Upper lobe of left lung (tissue), 6 donors: Measurements from ENCODE around the gene CDK4. TPM values are rescaled to one million over a fixed set of nuclear protein-coding genes. Genes with fewer than 3 reads are reported as not detected.

Experiments
- ATAC-seq, 2 donors: fragments of 200-7000 bp; cut with Tn5 transposase; one replicate each; pipeline ENCODE4 v1.9.1; 2022; ENCODE audit warnings: mild to moderate bottlenecking in 2 of 2, moderate library complexity in 2 of 2; ENCODE audit not compliant: low FRiP score in 2 of 2
- DNase-seq, 2 donors: peaks; one replicate each; pipeline ENCODE4 v3.0.0-alpha.2; 2019 to 2020
- H3K27ac ChIP-seq, 4 donors: fragments of 200-600 bp; sonication (generic); one replicate each; pipeline ENCODE4 v1.5.1; 2016 to 2019
- H3K27me3 ChIP-seq, 4 donors: fragments of 200-600 bp; sonication (generic); one replicate each; pipeline ENCODE4 v1.5.1; 2017 to 2019
- H3K36me3 ChIP-seq, 4 donors: fragments of 200-600 bp; sonication (generic); one replicate each; pipeline ENCODE4 v1.5.1; 2016 to 2019
- H3K4me1 ChIP-seq, 4 donors: fragments of 200-600 bp; sonication (generic); one replicate each; pipeline ENCODE4 v1.5.1; 2018 to 2019
- H3K4me3 ChIP-seq, 4 donors: fragments of 200-600 bp; sonication (generic); one replicate each; pipeline ENCODE4 v1.5.1; 2017 to 2019; ENCODE audit warnings: mild to moderate bottlenecking in 2 of 4, moderate library complexity in 1 of 4
- H3K9me3 ChIP-seq, 4 donors: fragments of 200-600 bp; sonication (generic); one replicate each; pipeline ENCODE4 v1.5.1; 2018 to 2019
- CTCF ChIP-seq, 6 experiments: fragments of 450-650 bp in 4 of 6; fragments of 200-600 bp in 2 of 6; sonication (generic) in 2 of 6; IDR thresholded peaks; one replicate each; pipeline ENCODE4 v1.5.1; 2016 to 2019; ENCODE audit warnings: antibody characterized with exemption in 6 of 6
- EP300 ChIP-seq, 4 donors: sonication (generic); formaldehyde crosslinking; IDR thresholded peaks; one replicate each; pipeline ENCODE4 v1.5.1; 2017; ENCODE audit warnings: antibody characterized with exemption in 4 of 4, control low read depth in 2 of 4
- POLR2A ChIP-seq, 4 donors: fragments of 450-650 bp; IDR thresholded peaks; one replicate each; pipeline ENCODE4 v1.5.1; 2016 to 2017; ENCODE audit warnings: antibody characterized with exemption in 4 of 4, mild to moderate bottlenecking in 2 of 4
- POLR2AphosphoS5 ChIP-seq, 2 donors: sonication (generic); formaldehyde crosslinking; IDR thresholded peaks; one replicate each; pipeline ENCODE4 v1.5.1; 2017; ENCODE audit warnings: antibody characterized with exemption in 2 of 2
- WGBS, 2 donors: methylation state at CpG; one replicate each; pipeline ENCODE4 v1.1.5; 2017 to 2018; 5-methylcytosine and 5-hydroxymethylcytosine counted together
- total RNA-seq, 6 donors: library from RNA; depleted of rRNA in 4 of 6; stranded (reverse); fragments of >200 nt in 4 of 6; gene quantifications; one replicate each; pipeline versions ENCODE4 v1.1.0 to v1.2.1, GENCODE V29; 2016 to 2021
- donor health status: DM: no; HTN: no; CAD: no; lungs with moderate emphysema.
- donor health status: DM: no; HTN: yes; CAD: no; lungs with severe emphysema.

The CDK4 gene
- total RNA-seq, 6 donors from 2014 or later: 38.5 to 109 (median 62.5) TPM

GRCh38 chr12:57726884-57727757 is 25.0 kb downstream of the CDK4 start:
- no peaks in the 10 kb centered on the region for H3K9me3 ChIP-seq
- H3K27ac ChIP-seq: peak overlapping the region; percentile 60 to 80 (median 68)
- 66 to 70% methylated on average over 37 to 66 of the region's 76 CpGs for WGBS, 2 donors
- H3K4me3 ChIP-seq: peak overlapping the region; percentile 62 to 89 (median 70)
- H3K36me3 ChIP-seq: peaks cover 0 to 18% (median 8%) of the 10 kb centered on the region in 4 donors
- H3K4me1 ChIP-seq: peaks cover 7 to 24% (median 15%) of the 10 kb centered on the region in 4 donors
- DNase-seq (peak in 1 of 2 donors; percentile 88), ATAC-seq (peak; percentile 1 to 35)
- TF ChIP-seq CTCF (IDR thresholded peaks at IDR 0.05) (peak in 5 of 6 experiments; percentile 14 to 60 (median 35)), POLR2A (IDR thresholded peaks at IDR 0.05) (no peak), EP300 (IDR thresholded peaks at IDR 0.05) (no peak), POLR2AphosphoS5 (IDR thresholded peaks at IDR 0.05) (no peak)
- no peaks in the 10 kb centered on the region for H3K27me3 ChIP-seq

GRCh38 chr12:57726151-57726883 is 25.8 kb downstream of the CDK4 start:
- peaks cover 7 to 24% (median 15%) of the 10 kb centered on the region in 4 donors for H3K4me1 ChIP-seq
- H3K4me3 ChIP-seq: peak overlapping the region; percentile 62 to 89 (median 70)
- peaks cover 0 to 24% (median 12%) of the 10 kb centered on the region in 4 donors for H3K36me3 ChIP-seq
- H3K27ac ChIP-seq: peak overlapping the region; percentile 60 to 80 (median 72)
- DNase-seq (peak; percentile 75 to 93), ATAC-seq (peak; percentile 76 to 83)
- H3K27me3 ChIP-seq: no peaks in the 10 kb centered on the region
- H3K9me3 ChIP-seq: no peaks in the 10 kb centered on the region
- 41 to 46% methylated on average over 22 to 61 of the region's 79 CpGs for WGBS, 2 donors
- no peak for TF ChIP-seq EP300 (IDR thresholded peaks at IDR 0.05)
- no peak for TF ChIP-seq POLR2AphosphoS5 (IDR thresholded peaks at IDR 0.05)
- no peak for TF ChIP-seq POLR2A (IDR thresholded peaks at IDR 0.05)
- TF ChIP-seq CTCF (IDR thresholded peaks at IDR 0.05): peak; percentile 58 to 77 (median 70)

- H3K4me1 ChIP-seq: peaks cover 7 to 24% (median 15%) of the 10 kb centered on the region in 4 donors
- 20 to 60% methylated on average over 7 of the region's 10 CpGs for WGBS, 2 donors
Measured at GRCh38 chr12:57725851-57726150, 26.3 kb downstream of the CDK4 start.

More at GRCh38 chr12:57725851-57726150, 26.3 kb downstream of the CDK4 start:
- DNase-seq: no peak
- H3K4me3 ChIP-seq: peak overlapping the region in 3 of 4 donors; percentile 67 to 89 (median 73)
- no peaks in the 10 kb centered on the region for H3K9me3 ChIP-seq
- TF ChIP-seq POLR2A (IDR thresholded peaks at IDR 0.05): no peak
- no peak for TF ChIP-seq EP300 (IDR thresholded peaks at IDR 0.05)
- TF ChIP-seq POLR2AphosphoS5 (IDR thresholded peaks at IDR 0.05): no peak
- TF ChIP-seq CTCF (IDR thresholded peaks at IDR 0.05): no peak
- H3K36me3 ChIP-seq: peaks cover 0 to 28% (median 16%) of the 10 kb centered on the region in 4 donors
- peak overlapping the region in 2 of 4 donors; percentile 72 to 80 for H3K27ac ChIP-seq
- no peak for ATAC-seq
- H3K27me3 ChIP-seq: no peaks in the 10 kb centered on the region
